PFSK-1 (cell line): Measurements from ENCODE around the gene THNSL1.

Source experiments
- FOXP2 ChIP-seq: optimal IDR thresholded peaks from 2 replicates; pipeline ENCODE3; 2011; ENCODE audit warnings: borderline replicate concordance, control low read depth, inconsistent platforms; ENCODE audit not compliant: insufficient read depth; ENCODE audit errors: extremely low read length, extremely low read depth
- POLR2AphosphoS5 ChIP-seq: IDR thresholded peaks from 2 replicates; pipeline ENCODE4 v1.6.1; 2012; ENCODE audit warnings: low read depth, mild to moderate bottlenecking, control low read depth, low read length, moderate library complexity
- REST ChIP-seq, 2 experiments: IDR thresholded peaks; 2 replicates each; pipeline versions ENCODE4 v1.6.1 to v1.8.0; 2011 to 2012; ENCODE audit warnings: low read depth in 2 of 2, low read length in 2 of 2, control low read depth in 1 of 2, inconsistent platforms in 1 of 2, mild to moderate bottlenecking in 1 of 2, moderate library complexity in 1 of 2; ENCODE audit not compliant: insufficient read depth in 1 of 2
- SIN3A ChIP-seq: IDR thresholded peaks from 2 replicates; pipeline ENCODE4 v1.6.1; 2012; ENCODE audit warnings: mild to moderate bottlenecking, low read length, moderate library complexity, borderline replicate concordance; ENCODE audit not compliant: insufficient read depth
- TAF1 ChIP-seq: IDR thresholded peaks from 2 replicates; pipeline ENCODE4 v1.6.1; 2012; ENCODE audit warnings: low read length, control low read depth, borderline replicate concordance; ENCODE audit not compliant: insufficient read depth

THNSL1 gene

GRCh38 chr10:24971374-24971773 lies 45.0 kb upstream of the THNSL1 start:
- no peak for TF ChIP-seq POLR2AphosphoS5
- no peak for TF ChIP-seq SIN3A
- no peak for TF ChIP-seq REST (IDR thresholded peaks at IDR 0.05; ENCODE audit: insufficient read depth in 1 of 2, low read depth in 2 of 2, low read length in 2 of 2)
- no peak for TF ChIP-seq TAF1
- TF ChIP-seq FOXP2 = no peak

GRCh38 chr10:24973163-24973562 lies 43.2 kb upstream of the THNSL1 start:
- TF ChIP-seq REST (IDR thresholded peaks at IDR 0.05; ENCODE audit: insufficient read depth in 1 of 2, low read depth in 2 of 2, low read length in 2 of 2) = no peak
- no peak for TF ChIP-seq FOXP2
- TF ChIP-seq SIN3A = no peak
- TF ChIP-seq POLR2AphosphoS5 = no peak
- TF ChIP-seq TAF1 = no peak

- TF ChIP-seq SIN3A (no peak), TAF1 (no peak), FOXP2 (no peak), REST (IDR thresholded peaks at IDR 0.05; ENCODE audit: insufficient read depth in 1 of 2, low read depth in 2 of 2, low read length in 2 of 2) (no peak), POLR2AphosphoS5 (no peak)
These were observed 41.4 kb upstream of the THNSL1 start for GRCh38 chr10:24974976-24975375.

- TF ChIP-seq FOXP2 (no peak), SIN3A (no peak)
These were observed 36.7 kb upstream of the THNSL1 start for GRCh38 chr10:24979685-24980084.

- TF ChIP-seq FOXP2 (no peak), REST (IDR thresholded peaks at IDR 0.05; ENCODE audit: insufficient read depth in 1 of 2, low read depth in 2 of 2, low read length in 2 of 2) (no peak), POLR2AphosphoS5 (no peak), TAF1 (no peak), SIN3A (no peak)
These were observed 35.2 kb upstream of the THNSL1 start for GRCh38 chr10:24981161-24981710.
